Lung (tissue), 12 donors: ENCODE data around the gene CAMK1D. TPM values are rescaled to one million over a fixed set of nuclear protein-coding genes. Genes with fewer than 3 reads are reported as not detected.

Source experiments
- ATAC-seq: fragments of 200-7000 bp; cut with Tn5 transposase; one replicate; pipeline ENCODE4 v1.9.1; 2020; ENCODE audit warnings: moderate number of reproducible peaks; ENCODE audit not compliant: insufficient read depth, low FRiP score
- DNase-seq, 3 donors: peaks; one replicate each; pipeline ENCODE4 v3.0.0-alpha.2; 2013 to 2017
- H3K27ac ChIP-seq, 2 donors: one replicate each; pipeline ENCODE4 v1.5.1; 2013; ENCODE audit warnings: mild to moderate bottlenecking in 2 of 2, moderate library complexity in 2 of 2, control low read depth in 1 of 2, inconsistent platforms in 1 of 2, low read depth in 1 of 2, low read length in 1 of 2
- H3K27me3 ChIP-seq, 3 donors: one replicate each; pipeline ENCODE4 v1.5.1; 2013; ENCODE audit warnings: low read length in 2 of 3; ENCODE audit not compliant: control insufficient read depth in 3 of 3, insufficient read depth in 3 of 3
- H3K36me3 ChIP-seq, 4 donors: one replicate each; pipeline ENCODE4 v1.5.1; 2013; ENCODE audit warnings: low read length in 4 of 4, mild to moderate bottlenecking in 1 of 4, moderate library complexity in 1 of 4; ENCODE audit not compliant: control insufficient read depth in 4 of 4, insufficient read depth in 4 of 4
- H3K4me1 ChIP-seq, 5 donors: one replicate each; pipeline ENCODE4 v1.5.1; 2013; ENCODE audit warnings: low read length in 5 of 5, mild to moderate bottlenecking in 2 of 5, moderate library complexity in 1 of 5; ENCODE audit not compliant: control insufficient read depth in 5 of 5, insufficient read depth in 5 of 5
- H3K4me3 ChIP-seq: one replicate; pipeline ENCODE4 v1.5.1; 2013; ENCODE audit warnings: mild to moderate bottlenecking, control low read depth, moderate library complexity
- H3K9ac ChIP-seq, 2 donors: one replicate each; pipeline ENCODE4 v1.5.1; 2013; ENCODE audit warnings: low read length in 2 of 2, control low read depth in 1 of 2; ENCODE audit not compliant: insufficient read depth in 1 of 2
- H3K9me3 ChIP-seq, 4 donors: one replicate each; pipeline ENCODE4 v1.5.1; 2013; ENCODE audit warnings: low read length in 3 of 4, mild to moderate bottlenecking in 1 of 4, moderate library complexity in 1 of 4; ENCODE audit not compliant: control insufficient read depth in 4 of 4, insufficient read depth in 3 of 4
- WGBS, 2 donors: extraction: QIAGEN DNeasy Blood & Tissue Kit; methylation state at CpG; one replicate each; pipeline ENCODE4 v1.1.7; 2013; 5-methylcytosine and 5-hydroxymethylcytosine counted together
- polyA plus RNA-seq, 2 donors: library from polyadenylated mRNA; stranded (reverse); fragments of 200-250 nt; gene quantifications; one replicate each; pipeline ENCODE4 v1.2.1, GENCODE V29; 2013
- total RNA-seq, 2 donors: library from RNA; depleted of rRNA in 1 of 2; stranded (reverse); fragments of >200 nt in 1 of 2; gene quantifications; one replicate each; pipeline ENCODE4 v1.2.1, GENCODE V29; 2014 to 2021
- TF ChIP-seq, protein P1 (sequence below): IDR thresholded peaks from 2 replicates; pipeline ENCODE4 v1.5.1; 2012; ENCODE audit warnings: mild to moderate bottlenecking; ENCODE audit errors: control extremely low read depth, extremely low read depth
- donor health status: control.
- donor health status: control.
- donor health status: Bipolar disorder and iron deficiency.
- donor health status: healthy.
- donor health status: DM: yes; HTN: yes; CAD: no.

Gene CAMK1D
- total and polyA plus RNA-seq, 4 donors, result 3.2 to 37.4 (median 7.0) TPM

DNA sequence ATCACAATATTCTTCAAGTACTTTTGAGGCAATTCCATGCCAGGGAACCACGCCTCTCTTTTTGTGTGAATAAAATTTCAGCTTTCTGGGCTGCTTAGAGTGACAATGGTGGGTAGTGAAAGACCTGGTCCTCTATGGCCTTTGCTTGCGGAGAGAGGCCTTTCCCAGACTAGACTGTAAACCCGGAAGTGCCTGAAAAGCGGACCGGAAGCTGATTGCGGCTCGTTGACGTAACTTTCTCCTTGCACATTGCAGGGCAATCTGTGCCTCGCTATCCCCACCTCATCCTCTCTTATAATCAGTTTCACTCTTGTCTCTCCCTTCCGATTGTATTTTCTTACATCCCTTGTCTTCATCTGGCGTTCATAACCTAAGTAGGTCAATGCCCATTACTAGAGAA lies 310.4 kb downstream of the CAMK1D start:
- no peaks in the 10 kb centered on the region for H3K36me3 ChIP-seq
- H3K27ac ChIP-seq, result no peak overlapping the region
- TF ChIP-seq, protein P1, sequence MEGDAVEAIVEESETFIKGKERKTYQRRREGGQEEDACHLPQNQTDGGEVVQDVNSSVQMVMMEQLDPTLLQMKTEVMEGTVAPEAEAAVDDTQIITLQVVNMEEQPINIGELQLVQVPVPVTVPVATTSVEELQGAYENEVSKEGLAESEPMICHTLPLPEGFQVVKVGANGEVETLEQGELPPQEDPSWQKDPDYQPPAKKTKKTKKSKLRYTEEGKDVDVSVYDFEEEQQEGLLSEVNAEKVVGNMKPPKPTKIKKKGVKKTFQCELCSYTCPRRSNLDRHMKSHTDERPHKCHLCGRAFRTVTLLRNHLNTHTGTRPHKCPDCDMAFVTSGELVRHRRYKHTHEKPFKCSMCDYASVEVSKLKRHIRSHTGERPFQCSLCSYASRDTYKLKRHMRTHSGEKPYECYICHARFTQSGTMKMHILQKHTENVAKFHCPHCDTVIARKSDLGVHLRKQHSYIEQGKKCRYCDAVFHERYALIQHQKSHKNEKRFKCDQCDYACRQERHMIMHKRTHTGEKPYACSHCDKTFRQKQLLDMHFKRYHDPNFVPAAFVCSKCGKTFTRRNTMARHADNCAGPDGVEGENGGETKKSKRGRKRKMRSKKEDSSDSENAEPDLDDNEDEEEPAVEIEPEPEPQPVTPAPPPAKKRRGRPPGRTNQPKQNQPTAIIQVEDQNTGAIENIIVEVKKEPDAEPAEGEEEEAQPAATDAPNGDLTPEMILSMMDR, result no peak
- peaks cover 0 to 21% (median 0%) of the 10 kb centered on the region in 3 donors for H3K27me3 ChIP-seq
- DNase-seq (no peak), ATAC-seq (no peak)
- no peak overlapping the region for H3K9ac ChIP-seq
- 88 to 94% methylated on average over 11 of the region's 11 CpGs for WGBS, 2 donors
- peaks cover 0 to 3% (median 0%) of the 10 kb centered on the region in 5 donors for H3K4me1 ChIP-seq
- H3K9me3 ChIP-seq, result peaks cover 0 to 2% (median 0%) of the 10 kb centered on the region in 4 donors
- no peak overlapping the region for H3K4me3 ChIP-seq

DNA sequence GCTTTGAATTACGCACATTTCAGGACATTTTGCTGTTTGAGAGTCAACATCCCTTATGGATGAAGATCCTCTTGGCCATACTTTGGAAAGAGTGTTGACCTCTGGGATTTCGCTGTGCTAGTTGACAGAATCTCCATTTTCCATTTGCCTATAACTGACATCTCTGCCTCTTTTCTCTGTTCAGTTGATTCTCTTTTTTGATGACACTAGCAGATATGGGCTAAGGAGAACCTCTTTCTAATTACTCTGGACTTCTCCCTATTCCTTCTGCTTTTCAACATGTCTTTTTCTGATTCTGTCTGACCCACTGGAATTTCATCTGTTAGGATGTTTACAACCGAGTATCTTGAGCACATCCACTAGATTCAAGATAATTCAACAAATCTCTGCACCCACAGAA lies 311.5 kb downstream of the CAMK1D start:
- DNase-seq, result no peak
- Histone ChIP-seq H3K27ac (no peak overlapping the region), H3K4me1 (peaks cover 0 to 3% (median 0%) of the 10 kb centered on the region in 5 donors), H3K4me3 (no peak overlapping the region), H3K9ac (no peak overlapping the region), H3K36me3 (no peaks in the 10 kb centered on the region), H3K27me3 (peaks cover 0 to 23% (median 0%) of the 10 kb centered on the region in 3 donors), H3K9me3 (no peaks in the 10 kb centered on the region)
- TF ChIP-seq, protein P1, result no peak
- no peak for ATAC-seq
- WGBS, 2 donors, result 95 to 97% methylated on average over 3 of the region's 3 CpGs

DNA sequence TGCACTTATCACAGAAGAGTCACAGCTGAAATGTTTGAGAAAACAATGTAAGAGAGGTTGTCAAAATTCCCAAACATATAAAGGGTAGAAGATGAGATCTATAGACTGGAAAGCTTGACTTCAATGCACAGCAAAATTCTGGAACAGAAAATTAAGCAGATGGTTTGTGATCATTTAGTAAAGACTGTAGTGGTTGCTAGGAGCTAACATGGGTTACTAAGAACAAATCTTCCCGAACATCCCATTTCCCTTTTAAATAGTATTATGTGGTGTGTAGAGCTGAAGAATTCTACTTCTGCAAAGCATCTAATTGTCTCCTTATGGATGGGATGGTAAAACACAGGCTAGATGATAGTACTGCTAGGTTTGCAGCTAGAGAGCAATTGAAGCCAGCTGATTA lies 312.3 kb downstream of the CAMK1D start:
- ATAC-seq, result no peak
- Histone ChIP-seq H3K9me3 (peaks cover 0 to under 1% (median 0%) of the 10 kb centered on the region in 4 donors), H3K27me3 (peaks cover 0 to 28% (median 0%) of the 10 kb centered on the region in 3 donors), H3K36me3 (no peaks in the 10 kb centered on the region), H3K4me1 (peaks cover 0 to 3% (median 0%) of the 10 kb centered on the region in 5 donors), H3K9ac (no peak overlapping the region), H3K4me3 (no peak overlapping the region), H3K27ac (no peak overlapping the region)
- TF ChIP-seq, protein P1, result no peak
- WGBS, 2 donors, result 88 to 89% methylated on average over 1 of the region's 1 CpG
- DNase-seq, result no peak

DNA sequence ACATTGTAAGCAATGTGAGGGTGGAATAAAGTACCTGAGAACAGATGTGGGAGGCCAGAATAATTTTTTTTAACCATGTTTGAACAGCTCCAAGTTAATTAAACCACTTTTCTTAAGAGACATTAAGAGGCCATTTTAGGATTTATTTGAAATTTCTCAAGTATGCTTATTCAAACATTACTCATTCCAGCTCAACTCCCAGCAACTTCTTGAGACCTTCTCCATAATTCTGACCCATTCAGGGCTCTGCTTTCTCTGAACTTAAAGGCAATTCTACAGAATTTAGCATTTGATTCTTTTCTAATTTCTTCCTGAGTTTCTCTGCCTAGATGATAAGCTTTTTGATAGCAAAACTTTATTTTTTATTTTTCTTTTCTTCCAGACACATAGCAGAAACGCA lies 314.5 kb downstream of the CAMK1D start:
- DNase-seq, result peak in 2 of 3 donors; percentile 28 to 46
- H3K9me3 ChIP-seq, result peaks cover 0 to 4% (median 0%) of the 10 kb centered on the region in 4 donors
- no peak overlapping the region for H3K9ac ChIP-seq
- peak; percentile 23 for ATAC-seq
- H3K36me3 ChIP-seq, result peaks cover 0 to 3% (median 0%) of the 10 kb centered on the region in 4 donors
- TF ChIP-seq, protein P1, result no peak
- no peak overlapping the region for H3K4me3 ChIP-seq
- no peak overlapping the region for H3K27ac ChIP-seq
- 64 to 74% methylated on average over 1 of the region's 1 CpG for WGBS, 2 donors
- H3K4me1 ChIP-seq, result peaks cover 0 to 3% (median 0%) of the 10 kb centered on the region in 5 donors
- peaks cover 0 to 35% (median 0%) of the 10 kb centered on the region in 3 donors for H3K27me3 ChIP-seq
